Measurements from ENCODE around the gene SBSN.

DNA sequence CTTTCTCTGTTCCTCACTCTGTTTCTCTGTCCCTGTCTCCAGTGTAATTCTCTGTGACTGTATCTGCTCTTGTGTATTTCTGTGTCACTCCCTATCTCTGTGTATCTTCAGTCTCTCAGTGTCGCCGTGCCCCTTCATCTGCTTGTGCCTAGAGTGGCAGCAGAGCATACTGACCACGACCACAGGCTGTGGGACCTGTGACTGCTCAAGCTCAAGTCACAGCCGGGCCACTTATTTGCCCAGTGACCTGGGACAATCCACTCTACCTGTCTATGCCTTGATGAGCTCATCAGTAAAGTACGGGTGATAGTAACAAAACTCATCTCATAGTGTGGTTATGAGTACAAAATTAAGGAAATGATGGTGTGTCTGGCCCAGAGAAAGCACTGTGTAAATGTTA is 26.0 kb upstream of the SBSN start:
- TF ChIP-seq, protein P1, sequence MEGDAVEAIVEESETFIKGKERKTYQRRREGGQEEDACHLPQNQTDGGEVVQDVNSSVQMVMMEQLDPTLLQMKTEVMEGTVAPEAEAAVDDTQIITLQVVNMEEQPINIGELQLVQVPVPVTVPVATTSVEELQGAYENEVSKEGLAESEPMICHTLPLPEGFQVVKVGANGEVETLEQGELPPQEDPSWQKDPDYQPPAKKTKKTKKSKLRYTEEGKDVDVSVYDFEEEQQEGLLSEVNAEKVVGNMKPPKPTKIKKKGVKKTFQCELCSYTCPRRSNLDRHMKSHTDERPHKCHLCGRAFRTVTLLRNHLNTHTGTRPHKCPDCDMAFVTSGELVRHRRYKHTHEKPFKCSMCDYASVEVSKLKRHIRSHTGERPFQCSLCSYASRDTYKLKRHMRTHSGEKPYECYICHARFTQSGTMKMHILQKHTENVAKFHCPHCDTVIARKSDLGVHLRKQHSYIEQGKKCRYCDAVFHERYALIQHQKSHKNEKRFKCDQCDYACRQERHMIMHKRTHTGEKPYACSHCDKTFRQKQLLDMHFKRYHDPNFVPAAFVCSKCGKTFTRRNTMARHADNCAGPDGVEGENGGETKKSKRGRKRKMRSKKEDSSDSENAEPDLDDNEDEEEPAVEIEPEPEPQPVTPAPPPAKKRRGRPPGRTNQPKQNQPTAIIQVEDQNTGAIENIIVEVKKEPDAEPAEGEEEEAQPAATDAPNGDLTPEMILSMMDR (IDR thresholded peaks at IDR 0.05), result no peak
- no peak for TF ChIP-seq POLR2A (IDR thresholded peaks at IDR 0.05)
